ENCODE measurements around the gene PPCDC. TPM values are rescaled to one million over a fixed set of nuclear protein-coding genes. Genes with fewer than 3 reads are reported as not detected.

PPCDC gene
- polyA plus RNA-seq, 1 experiment = 5.5 TPM

DNA sequence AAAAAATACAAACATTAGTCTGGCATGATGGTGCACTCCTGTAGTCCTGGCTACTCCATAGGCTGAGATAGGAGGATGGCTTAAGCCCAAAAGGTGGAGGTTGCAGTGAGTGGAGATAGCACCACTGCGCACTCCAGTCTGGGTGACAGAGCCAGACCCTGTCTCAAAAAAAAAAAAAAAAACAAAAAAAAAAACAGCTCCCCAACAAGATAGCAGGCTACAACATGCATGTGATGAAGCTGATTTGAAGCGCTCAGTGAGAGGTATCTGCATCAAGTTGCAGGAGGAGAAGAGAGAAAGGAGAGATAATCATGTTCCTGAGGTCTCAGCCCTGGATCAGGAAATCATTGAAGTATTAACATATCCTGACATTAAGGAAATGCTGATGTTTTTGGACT lies 608 bp upstream of the PPCDC start:
- Histone ChIP-seq H3K4me3 (ENCODE audit: low read depth, low read length) (no peak overlapping the region), H3K9me3 (ENCODE audit: control insufficient read depth, insufficient read depth, low read length) (no peaks in the 10 kb centered on the region), H3K27ac (ENCODE audit: low read depth, low read length) (no peak overlapping the region), H3K27me3 (ENCODE audit: control insufficient read depth, insufficient read depth, low read length) (peaks cover 7% of the 10 kb centered on the region)
- no peak for DNase-seq (ENCODE audit: low read depth, low spot score)
- TF ChIP-seq CTCF (IDR thresholded peaks at IDR 0.05; ENCODE audit: low read depth, low read length) = no peak
- POLR2A ChIA-PET = interaction anchor here (0.6 to 1.6 kb wide), 5 partner anchors 15 to 510 kb away, joined by 3 to 12 read pairs (median 5); partner anchors contain the start of gene COX5A
- CTCF ChIA-PET = interaction anchor here (0.8 to 1.4 kb wide), 2 partner anchors 35 to 179 kb away, joined by 5 to 7 read pairs; partner anchors contain the start of gene C15orf39

- no peak for TF ChIP-seq CTCF (IDR thresholded peaks at IDR 0.05; ENCODE audit: low read depth, low read length)
- Histone ChIP-seq H3K4me3 (ENCODE audit: low read depth, low read length) (peak overlapping the region; percentile 93), H3K9me3 (ENCODE audit: control insufficient read depth, insufficient read depth, low read length) (no peaks in the 10 kb centered on the region), H3K27me3 (ENCODE audit: control insufficient read depth, insufficient read depth, low read length) (no peaks in the 10 kb centered on the region), H3K27ac (ENCODE audit: low read depth, low read length) (peak overlapping the region; percentile 31)
- ChIA-PET POLR2A (interaction anchor here (1.0 to 1.6 kb wide), 5 partner anchors 13 to 180 kb away, joined by 3 to 12 read pairs (median 5); partner anchors contain the start of genes C15orf39 and COX5A), CTCF (interaction anchor here (0.9 to 1.4 kb wide), 2 partner anchors 122 to 177 kb away, joined by 3 to 7 read pairs; partner anchors contain the start of gene C15orf39)
- no peak for DNase-seq (ENCODE audit: low read depth, low spot score)
Observed at GRCh38 chr15:75023872-75024636, 664 bp downstream of the PPCDC start.

DNA sequence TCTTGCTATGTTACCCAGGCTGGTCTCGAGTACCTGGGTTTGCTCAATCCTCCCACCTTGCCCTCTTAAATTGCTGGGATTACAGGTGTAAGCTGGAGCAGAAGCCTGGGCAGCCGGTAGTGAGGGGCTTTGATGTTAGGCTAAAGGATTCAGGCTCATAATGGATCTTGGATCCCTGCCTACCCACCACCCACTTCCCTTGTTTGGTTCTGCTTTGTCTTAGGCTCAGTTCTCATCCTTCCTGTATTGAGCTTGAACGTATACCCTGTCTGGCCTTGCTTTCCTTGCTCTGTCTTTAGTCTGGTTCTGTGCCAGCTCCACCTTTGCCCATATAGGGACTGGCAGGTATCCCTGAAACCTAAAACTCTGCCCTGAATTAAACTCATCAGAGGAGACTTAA lies 1.7 kb downstream of the PPCDC start:
- TF ChIP-seq CTCF (IDR thresholded peaks at IDR 0.05; ENCODE audit: low read depth, low read length) = no peak
- CTCF ChIA-PET = interaction anchor here (0.6 to 1.6 kb wide), 3 partner anchors 66 to 179 kb away, joined by 4 to 10 read pairs (median 4); no protein-coding TSS in a partner anchor
- DNase-seq (ENCODE audit: low read depth, low spot score) = no peak

DNA sequence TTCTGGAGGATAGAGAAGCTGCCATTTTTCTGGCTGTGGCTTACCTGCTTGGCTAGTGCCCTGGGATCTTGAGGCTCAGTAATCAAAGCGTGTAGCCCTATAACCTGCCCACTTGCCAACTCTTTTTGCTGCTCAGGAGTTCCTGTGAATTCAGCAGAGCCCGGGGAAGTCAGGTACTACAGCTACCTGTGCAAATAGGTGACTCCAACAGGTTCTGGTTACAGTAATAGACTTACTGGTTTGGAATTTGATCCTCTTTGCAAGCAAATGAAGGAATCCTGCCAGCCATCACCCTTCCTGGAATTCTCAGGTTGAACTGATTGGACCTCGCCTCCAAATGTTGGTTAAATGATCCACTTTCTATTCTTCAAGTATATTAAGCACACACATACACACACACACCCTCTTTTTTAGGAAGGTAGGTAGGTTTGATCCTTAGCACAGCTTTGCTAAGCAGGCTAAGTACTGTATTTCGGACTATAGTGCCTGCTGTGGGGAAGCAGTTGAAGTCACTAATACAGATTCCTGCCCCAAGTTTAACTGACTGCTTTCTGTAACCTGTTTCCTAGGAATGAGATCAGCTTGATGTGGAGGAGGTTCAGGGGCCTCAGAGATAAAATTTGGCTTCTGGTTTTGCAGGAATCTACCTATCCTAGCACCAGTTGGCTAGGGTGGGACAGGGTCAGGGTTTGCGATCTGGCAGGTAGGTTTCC lies 2.3 kb downstream of the PPCDC start:
- no peak for DNase-seq (ENCODE audit: low read depth, low spot score)
- no peak for TF ChIP-seq CTCF (IDR thresholded peaks at IDR 0.05; ENCODE audit: low read depth, low read length)
- no peaks in the 10 kb centered on the region for H3K27me3 ChIP-seq (ENCODE audit: control insufficient read depth, insufficient read depth, low read length)
- no peaks in the 10 kb centered on the region for H3K9me3 ChIP-seq (ENCODE audit: control insufficient read depth, insufficient read depth, low read length)
- no peak overlapping the region for H3K27ac ChIP-seq (ENCODE audit: low read depth, low read length)
- ChIA-PET CTCF (interaction anchor here (0.6 to 1.6 kb wide), 3 partner anchors 65 to 183 kb away, joined by 4 to 10 read pairs (median 4); no protein-coding TSS in a partner anchor), POLR2A (no interaction called here)
- no peak overlapping the region for H3K4me3 ChIP-seq (ENCODE audit: low read depth, low read length)

More for the DNA sequence above, 1.7 kb downstream of the PPCDC start:
- Histone ChIP-seq H3K4me3 (ENCODE audit: low read depth, low read length) (no peak overlapping the region), H3K27ac (ENCODE audit: low read depth, low read length) (no peak overlapping the region), H3K27me3 (ENCODE audit: control insufficient read depth, insufficient read depth, low read length) (no peaks in the 10 kb centered on the region), H3K9me3 (ENCODE audit: control insufficient read depth, insufficient read depth, low read length) (no peaks in the 10 kb centered on the region)
- POLR2A ChIA-PET = no interaction called here

All from AG04450 (cell line).